ENCODE measurements around the gene PRDM1. TPM values are rescaled to one million over a fixed set of nuclear protein-coding genes. Genes with fewer than 3 reads are reported as not detected.

PRDM1 gene
- total and polyA plus RNA-seq, 10 donors = 2.2 to 63.7 (median 42.3) TPM

- Histone ChIP-seq H3K9me3 (no peaks in the 10 kb centered on the region), H3K36me3 (no peaks in the 10 kb centered on the region), H3K27ac (no peak overlapping the region), H3K4me3 (no peak overlapping the region), H3K4me1 (no peaks in the 10 kb centered on the region), H3K27me3 (replicated peaks in 1 of 7) (no peaks in the 10 kb centered on the region)
- intact Hi-C loops (cut with DNase I; ENCODE audit: low total_unique reads) = no loop called here
- no peak for DNase-seq
- TF ChIP-seq CTCF (IDR thresholded peaks at IDR 0.05 in 8 of 11, conservative IDR thresholded peaks at IDR 0.05 in 3 of 11) = no peak
- TF ChIP-seq POLR2A (IDR thresholded peaks at IDR 0.05) = no peak
- no peak for TF ChIP-seq POLR2AphosphoS5 (IDR thresholded peaks at IDR 0.05)
- WGBS, 5 donors = 84 to 96% (median 90%) methylated on average over 2 of the region's 2 CpGs
Measured at GRCh38 chr6:106048336-106048735, 37.8 kb upstream of the PRDM1 start.

- no peaks in the 10 kb centered on the region for H3K36me3 ChIP-seq
- no peaks in the 10 kb centered on the region for H3K9me3 ChIP-seq
- H3K4me3 ChIP-seq = no peak overlapping the region
- intact Hi-C loops (cut with DNase I; ENCODE audit: low total_unique reads) = no loop called here
- no peak for DNase-seq
- TF ChIP-seq CTCF (IDR thresholded peaks at IDR 0.05 in 8 of 11, conservative IDR thresholded peaks at IDR 0.05 in 3 of 11) (no peak), POLR2AphosphoS5 (IDR thresholded peaks at IDR 0.05) (no peak)
- H3K4me1 ChIP-seq = no peaks in the 10 kb centered on the region
- no peaks in the 10 kb centered on the region for H3K27me3 ChIP-seq (replicated peaks in 1 of 7)
- 73 to 83% (median 78%) methylated on average over 4 of the region's 4 CpGs for WGBS, 5 donors
- H3K27ac ChIP-seq = no peak overlapping the region
Measured at GRCh38 chr6:106050538-106050937, 35.6 kb upstream of the PRDM1 start.

GRCh38 chr6:106051226-106051625 is 34.9 kb upstream of the PRDM1 start:
- H3K4me3 ChIP-seq = no peak overlapping the region
- TF ChIP-seq CTCF (IDR thresholded peaks at IDR 0.05 in 8 of 11, conservative IDR thresholded peaks at IDR 0.05 in 3 of 11) = no peak
- TF ChIP-seq POLR2AphosphoS5 (IDR thresholded peaks at IDR 0.05) = no peak
- TF ChIP-seq POLR2A (IDR thresholded peaks at IDR 0.05) = no peak
- H3K4me1 ChIP-seq = no peaks in the 10 kb centered on the region
- H3K27ac ChIP-seq = no peak overlapping the region
- intact Hi-C loops (cut with DNase I; ENCODE audit: low total_unique reads) = no loop called here
- 78 to 88% (median 86%) methylated on average over 3 of the region's 3 CpGs for WGBS, 5 donors
- DNase-seq = no peak
- H3K9me3 ChIP-seq = no peaks in the 10 kb centered on the region
- H3K27me3 ChIP-seq (replicated peaks in 1 of 7) = no peaks in the 10 kb centered on the region
- no peaks in the 10 kb centered on the region for H3K36me3 ChIP-seq

GRCh38 chr6:106053484-106054205 is 32.5 kb upstream of the PRDM1 start:
- 56 to 85% (median 68%) methylated on average over 3 of the region's 3 CpGs for WGBS, 5 donors
- DNase-seq = no peak

More at GRCh38 chr6:106053484-106054205, 32.5 kb upstream of the PRDM1 start:
- TF ChIP-seq POLR2AphosphoS5 (IDR thresholded peaks at IDR 0.05) (no peak), CTCF (IDR thresholded peaks at IDR 0.05 in 8 of 11, conservative IDR thresholded peaks at IDR 0.05 in 3 of 11) (no peak), POLR2A (IDR thresholded peaks at IDR 0.05) (no peak)
- Histone ChIP-seq H3K27me3 (replicated peaks in 1 of 7) (no peaks in the 10 kb centered on the region), H3K36me3 (no peaks in the 10 kb centered on the region), H3K4me3 (no peak overlapping the region), H3K9me3 (no peaks in the 10 kb centered on the region), H3K27ac (no peak overlapping the region), H3K4me1 (peaks cover 0 to 8% (median 0%) of the 10 kb centered on the region in 6 donors)
- intact Hi-C loops (cut with DNase I; ENCODE audit: low total_unique reads) = no loop called here
